ENCODE measurements around the gene TRIM17. TPM values are rescaled to one million over a fixed set of nuclear protein-coding genes. Genes with fewer than 3 reads are reported as not detected.

Gene TRIM17
- total and polyA plus RNA-seq, 9 of the 15 experiments (the other 6 are each of a cell fraction or from before 2014, with no cell fraction given), result not detected

- Histone ChIP-seq H3K9me1 (ENCODE audit: control insufficient read depth, insufficient read depth, low read length) (no peaks in the 10 kb centered on the region), H3K4me3 (no peak overlapping the region), H3K27ac (ENCODE audit: extremely low read depth, low read depth, low read length) (no peak overlapping the region), H3K4me1 (replicated peaks in 1 of 2; ENCODE audit: control insufficient read depth in 2 of 2, insufficient read depth in 2 of 2, low read length in 2 of 2) (peaks cover 10 to 86% of the 10 kb centered on the region in 2 experiments), H3K4me2 (ENCODE audit: insufficient read depth, low read length) (no peak overlapping the region), H3K9ac (ENCODE audit: insufficient read depth in 1 of 2, low read depth in 2 of 2, low read length in 2 of 2) (peak overlapping the region in 1 of 2 experiments; percentile 1; a peak in 2 of 4 replicates), H2AFZ (ENCODE audit: low read depth, low read length) (no peak overlapping the region), H3K79me2 (ENCODE audit: control insufficient read depth, insufficient read depth, low read length) (peaks cover 4% of the 10 kb centered on the region; the same call in 1 of the 3 replicates), H3K27me3 (ENCODE audit: control insufficient read depth in 2 of 2, insufficient read depth in 2 of 2, low read length in 2 of 2) (no peaks in the 10 kb centered on the region), H3K9me3 (replicated peaks; ENCODE audit: control insufficient read depth, insufficient read depth, low read depth, low read length) (no peaks in the 10 kb centered on the region), H3K36me3 (ENCODE audit: control insufficient read depth, insufficient read depth, low read length) (no peaks in the 10 kb centered on the region), H4K20me1 (replicated peaks; ENCODE audit: control insufficient read depth, insufficient read depth, low read length) (no peaks in the 10 kb centered on the region)
- ATAC-seq, result no peak
- DNase-seq (ENCODE audit: extremely low read depth in 1 of 4, low spot score in 3 of 4), result no peak
- CTCF ChIA-PET (ENCODE audit: low intra/inter-chr PET ratio), result no interaction called here
- 60% methylated on average over 4 of the region's 4 CpGs for WGBS (ENCODE audit: insufficient coverage, low coverage, missing lambda C conversion rate)
- no peak for FAIRE-seq
- POLR2A ChIA-PET, result interaction anchor here (0.8 kb wide), 1 partner anchor 11 kb away, joined by 4 read pairs; no protein-coding TSS in a partner anchor
- intact Hi-C loops (cut with micrococcal nuclease), result no loop called here
- in situ Hi-C loops (cut with MboI), result no loop called here
- no TSS peak for BruUV-seq (replicated peaks)
- TF ChIP-seq TFE3 (CRISPR knock-in tag; IDR thresholded peaks at IDR 0.05) (no peak), TAL1 (IDR thresholded peaks at IDR 0.05) (no peak), ZBTB40 (IDR thresholded peaks at IDR 0.05) (no peak), ZBTB40 (CRISPR knock-in tag; IDR thresholded peaks at IDR 0.05) (no peak), ZNF263 (CRISPR knock-in tag; IDR thresholded peaks at IDR 0.05; ENCODE audit: borderline replicate concordance) (peak; percentile 94), MBD1 (CRISPR knock-in tag; IDR thresholded peaks at IDR 0.05) (no peak), FOXJ3 (CRISPR knock-in tag; IDR thresholded peaks at IDR 0.05) (no peak)
Measured at GRCh38 chr1:228362884-228363450, 53.7 kb downstream of the TRIM17 start.

Data from K562 (cell line).